ENCODE data around the gene PPP1R1A.

DNA sequence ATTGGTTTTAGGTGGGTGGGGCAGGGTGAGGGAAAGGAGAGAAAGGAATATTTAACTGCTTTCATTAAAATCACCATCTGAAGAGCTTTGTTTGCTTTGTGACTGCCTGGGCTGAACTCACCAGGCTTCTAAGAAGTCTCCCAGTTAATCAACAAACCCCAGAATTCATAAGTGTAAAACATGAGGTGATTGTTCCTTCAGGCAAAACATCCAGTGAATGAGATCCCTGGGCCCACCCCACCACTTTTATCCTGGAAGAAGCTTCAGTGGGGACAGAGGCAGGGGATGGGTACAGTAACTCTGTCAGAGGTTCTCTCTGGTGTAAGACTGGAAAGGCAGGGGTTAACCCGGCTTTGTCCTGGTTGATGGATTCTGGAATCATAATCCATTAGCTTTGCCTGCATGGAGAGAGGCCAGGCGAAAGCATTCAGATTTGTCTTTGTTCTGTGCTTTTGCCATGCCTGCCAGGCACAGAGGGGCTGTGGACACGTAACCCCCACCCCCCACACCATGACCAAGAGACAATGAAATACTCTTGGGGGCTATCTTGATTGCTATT is 22.4 kb downstream of the PPP1R1A start:
- TF ChIP-seq, protein P1, sequence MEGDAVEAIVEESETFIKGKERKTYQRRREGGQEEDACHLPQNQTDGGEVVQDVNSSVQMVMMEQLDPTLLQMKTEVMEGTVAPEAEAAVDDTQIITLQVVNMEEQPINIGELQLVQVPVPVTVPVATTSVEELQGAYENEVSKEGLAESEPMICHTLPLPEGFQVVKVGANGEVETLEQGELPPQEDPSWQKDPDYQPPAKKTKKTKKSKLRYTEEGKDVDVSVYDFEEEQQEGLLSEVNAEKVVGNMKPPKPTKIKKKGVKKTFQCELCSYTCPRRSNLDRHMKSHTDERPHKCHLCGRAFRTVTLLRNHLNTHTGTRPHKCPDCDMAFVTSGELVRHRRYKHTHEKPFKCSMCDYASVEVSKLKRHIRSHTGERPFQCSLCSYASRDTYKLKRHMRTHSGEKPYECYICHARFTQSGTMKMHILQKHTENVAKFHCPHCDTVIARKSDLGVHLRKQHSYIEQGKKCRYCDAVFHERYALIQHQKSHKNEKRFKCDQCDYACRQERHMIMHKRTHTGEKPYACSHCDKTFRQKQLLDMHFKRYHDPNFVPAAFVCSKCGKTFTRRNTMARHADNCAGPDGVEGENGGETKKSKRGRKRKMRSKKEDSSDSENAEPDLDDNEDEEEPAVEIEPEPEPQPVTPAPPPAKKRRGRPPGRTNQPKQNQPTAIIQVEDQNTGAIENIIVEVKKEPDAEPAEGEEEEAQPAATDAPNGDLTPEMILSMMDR (IDR thresholded peaks at IDR 0.05) = no peak
- TF ChIP-seq POLR2A (IDR thresholded peaks at IDR 0.05) = no peak

Data from uterus (tissue), 2 donors.